K562 (cell line): Measurements from ENCODE around the gene SLC35D2. TPM values are rescaled to one million over a fixed set of nuclear protein-coding genes. Genes with fewer than 3 reads are reported as not detected.
A peak's percentile ranks its signal among the peaks of the same experiment; 100 is the strongest.

Source experiments
- BACH1 ChIP-seq: fragments of 200-800 bp; sonication (Bioruptor generic); IDR thresholded peaks from 2 replicates; pipeline ENCODE4 v1.6.1; 2016; ENCODE audit warnings: missing genetic modification characterization, missing compliant biosample characterization
- GTF2B ChIP-seq: IDR thresholded peaks from 2 replicates; pipeline ENCODE4 v1.6.1; 2011; ENCODE audit not compliant: insufficient read length; ENCODE audit errors: extremely low read depth
- HCFC1 ChIP-seq: IDR thresholded peaks from 2 replicates; pipeline ENCODE4 v1.6.1; 2012; ENCODE audit warnings: low read depth, low read length, improper control_type of control experiment
- HDAC2 ChIP-seq: fragments of 450-650 bp; IDR thresholded peaks from 2 replicates; pipeline ENCODE4 v1.6.1; 2016; ENCODE audit warnings: mild to moderate bottlenecking
- MNT ChIP-seq, 2 experiments: fragments of 450-650 bp; conservative IDR thresholded peaks; 2 replicates each; pipeline ENCODE4 v1.6.1; 2017; ENCODE audit warnings: mild to moderate bottlenecking in 2 of 2, moderate library complexity in 2 of 2
- RAD21 ChIP-seq, 2 experiments: fragments of 250-450 bp in 1 of 2; fragments of 450-650 bp in 1 of 2; sonication (Bioruptor Pico) in 1 of 2; formaldehyde crosslinking in 1 of 2; IDR thresholded peaks in 1 of 2; conservative IDR thresholded peaks in 1 of 2; 2 replicates each; pipeline versions ENCODE4 v1.4.0 to v1.8.0; 2020 to 2022; ENCODE audit warnings: mild to moderate bottlenecking in 2 of 2, moderate library complexity in 1 of 2
- RBM15 ChIP-seq: fragments of 200-400 bp; formaldehyde crosslinking; IDR thresholded peaks from 2 replicates; pipeline ENCODE4 v1.6.1; 2018; ENCODE audit warnings: mild to moderate bottlenecking, low read length, moderate library complexity; ENCODE audit not compliant: insufficient read depth
- RBM22 ChIP-seq: fragments of 200-400 bp; formaldehyde crosslinking; IDR thresholded peaks from 2 replicates; pipeline ENCODE4 v1.6.1; 2018; ENCODE audit warnings: low read length, low read depth; ENCODE audit not compliant: poor library complexity, severe bottlenecking
- RBM39 ChIP-seq: fragments of 200-400 bp; formaldehyde crosslinking; optimal IDR thresholded peaks from 2 replicates; pipeline ENCODE3; 2018; ENCODE audit warnings: low read depth, low read length
- SRSF3 ChIP-seq: fragments of 200-400 bp; formaldehyde crosslinking; IDR thresholded peaks from 2 replicates; pipeline ENCODE4 v1.6.1; 2016; ENCODE audit warnings: mild to moderate bottlenecking, low read length, moderate library complexity; ENCODE audit not compliant: insufficient read depth
- ZBTB12 ChIP-seq: fragments of 250-450 bp; sonication (Bioruptor Pico); IDR thresholded peaks from 2 replicates; pipeline ENCODE4 v1.4.0; 2020
- ZC3H11A ChIP-seq: IDR thresholded peaks from 2 replicates; pipeline ENCODE4 v1.6.1; 2012; ENCODE audit warnings: low read depth, low read length, improper control_type of control experiment
- ZFX ChIP-seq: sonication (generic); formaldehyde crosslinking; IDR thresholded peaks from 2 replicates; pipeline ENCODE4 v1.8.0; 2022; ENCODE audit warnings: mild to moderate bottlenecking, missing genetic modification reagents, moderate library complexity
- ZNF280B ChIP-seq: fragments of 250-450 bp; sonication (Bioruptor Pico); IDR thresholded peaks from 2 replicates; pipeline ENCODE4 v1.5.1; 2021; ENCODE audit warnings: mild to moderate bottlenecking
- ZNF282 ChIP-seq: sonication (generic); formaldehyde crosslinking; IDR thresholded peaks from 2 replicates; pipeline ENCODE4 v1.8.1; 2023; ENCODE audit warnings: missing genetic modification reagents
- ZNF609 ChIP-seq: sonication (generic); formaldehyde crosslinking; IDR thresholded peaks from 2 replicates; pipeline ENCODE4 v1.8.1; 2023; ENCODE audit warnings: missing genetic modification reagents, mild to moderate bottlenecking, borderline replicate concordance
- ZNF644 ChIP-seq: fragments of 200-800 bp; sonication (Bioruptor generic); IDR thresholded peaks from 2 replicates; pipeline ENCODE4 v1.6.1; 2016; ENCODE audit warnings: low read depth, missing genetic modification characterization, missing compliant biosample characterization
- ZNF75A ChIP-seq: fragments of 450-650 bp; formaldehyde crosslinking; IDR thresholded peaks from 2 replicates; pipeline ENCODE4 v1.4.0; 2020; ENCODE audit warnings: mild to moderate bottlenecking
- polyA plus RNA-seq, 8 experiments: library from polyadenylated mRNA; depleted of rRNA in 4 of 8; stranded (reverse) in 5 of 8; unstranded in 3 of 8; fragments of >200 nt; fragmentation: Nextera tagmentation in 2 of 8; fragmentation: Illumina TruSeq in 1 of 8; extraction: Ambion mirVana in 2 of 8; extraction: Trizol in 1 of 8; gene quantifications; 2 replicates each; pipeline versions ENCODE4 v1.2.1 to v1.2.3, GENCODE V29; 2011 to 2014; ENCODE audit warnings: inconsistent platforms in 1 of 8, missing spikeins in 1 of 8
- total RNA-seq, 7 experiments: library from RNA; depleted of rRNA in 6 of 7; stranded (reverse); fragments of >200 nt in 6 of 7; fragmentation: Illumina TruSeq in 2 of 7; extraction: Trizol in 2 of 7; gene quantifications; 2 replicates each; pipeline versions ENCODE4 v1.2.1 to v1.2.3, GENCODE V29; 2011 to 2021; ENCODE audit warnings: low replicate concordance in 1 of 7

The SLC35D2 gene
- total and polyA plus RNA-seq, 9 of the 15 experiments (the other 6 are each of a cell fraction or from before 2014, with no cell fraction given): 2.9 to 14.9 (median 11.7) TPM

- no peak for TF ChIP-seq ZNF609 (CRISPR knock-in tag)
- TF ChIP-seq ZNF644 (tag): no peak
- peak; percentile 90 to 96 for TF ChIP-seq MNT (conservative IDR thresholded peaks at IDR 0.05)
- no peak for TF ChIP-seq ZNF75A
- 0 out of 2 replicates have a peak, but pooled peaks have one; percentile 22 for TF ChIP-seq BACH1 (tag)
- peak; percentile 65 for TF ChIP-seq HDAC2
- peak; percentile 66 for TF ChIP-seq HCFC1
- TF ChIP-seq RBM22: no peak
- TF ChIP-seq ZNF282 (CRISPR knock-in tag): no peak
- peak; percentile 39; the same call in 1 of the 2 replicates for TF ChIP-seq ZFX (CRISPR knock-in tag)
- no peak for TF ChIP-seq SRSF3
- TF ChIP-seq RBM15: no peak
- TF ChIP-seq ZBTB12: peak; percentile 94
- TF ChIP-seq RAD21 (CRISPR knock-in tag; conservative IDR thresholded peaks at IDR 0.05 in 1 of 2, IDR thresholded peaks at IDR 0.05 in 1 of 2): peak in 1 of 2 experiments; percentile 22; a peak in 1 of 4 replicates
- TF ChIP-seq RBM39: no peak
- no peak for TF ChIP-seq GTF2B
- TF ChIP-seq ZC3H11A: no peak
- TF ChIP-seq ZNF280B: no peak
These were observed 33.6 kb upstream of the SLC35D2 start (continued) for GRCh38 chr9:96417051-96417586.
